Epithelial cell of umbilical artery (primary cell): Measurements from ENCODE around the gene ACSF2. TPM values are rescaled to one million over a fixed set of nuclear protein-coding genes. Genes with fewer than 3 reads are reported as not detected.

ENCODE experiments used
- total RNA-seq: library from RNA; depleted of rRNA; stranded (reverse); fragments of >200 nt; gene quantifications from 2 replicates; pipeline ENCODE4 v1.2.3, GENCODE V29; 2014

Gene ACSF2, protein sequence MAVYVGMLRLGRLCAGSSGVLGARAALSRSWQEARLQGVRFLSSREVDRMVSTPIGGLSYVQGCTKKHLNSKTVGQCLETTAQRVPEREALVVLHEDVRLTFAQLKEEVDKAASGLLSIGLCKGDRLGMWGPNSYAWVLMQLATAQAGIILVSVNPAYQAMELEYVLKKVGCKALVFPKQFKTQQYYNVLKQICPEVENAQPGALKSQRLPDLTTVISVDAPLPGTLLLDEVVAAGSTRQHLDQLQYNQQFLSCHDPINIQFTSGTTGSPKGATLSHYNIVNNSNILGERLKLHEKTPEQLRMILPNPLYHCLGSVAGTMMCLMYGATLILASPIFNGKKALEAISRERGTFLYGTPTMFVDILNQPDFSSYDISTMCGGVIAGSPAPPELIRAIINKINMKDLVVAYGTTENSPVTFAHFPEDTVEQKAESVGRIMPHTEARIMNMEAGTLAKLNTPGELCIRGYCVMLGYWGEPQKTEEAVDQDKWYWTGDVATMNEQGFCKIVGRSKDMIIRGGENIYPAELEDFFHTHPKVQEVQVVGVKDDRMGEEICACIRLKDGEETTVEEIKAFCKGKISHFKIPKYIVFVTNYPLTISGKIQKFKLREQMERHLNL
- 10.7 and 16.7 TPM in 2 replicates for total RNA-seq

DNA sequence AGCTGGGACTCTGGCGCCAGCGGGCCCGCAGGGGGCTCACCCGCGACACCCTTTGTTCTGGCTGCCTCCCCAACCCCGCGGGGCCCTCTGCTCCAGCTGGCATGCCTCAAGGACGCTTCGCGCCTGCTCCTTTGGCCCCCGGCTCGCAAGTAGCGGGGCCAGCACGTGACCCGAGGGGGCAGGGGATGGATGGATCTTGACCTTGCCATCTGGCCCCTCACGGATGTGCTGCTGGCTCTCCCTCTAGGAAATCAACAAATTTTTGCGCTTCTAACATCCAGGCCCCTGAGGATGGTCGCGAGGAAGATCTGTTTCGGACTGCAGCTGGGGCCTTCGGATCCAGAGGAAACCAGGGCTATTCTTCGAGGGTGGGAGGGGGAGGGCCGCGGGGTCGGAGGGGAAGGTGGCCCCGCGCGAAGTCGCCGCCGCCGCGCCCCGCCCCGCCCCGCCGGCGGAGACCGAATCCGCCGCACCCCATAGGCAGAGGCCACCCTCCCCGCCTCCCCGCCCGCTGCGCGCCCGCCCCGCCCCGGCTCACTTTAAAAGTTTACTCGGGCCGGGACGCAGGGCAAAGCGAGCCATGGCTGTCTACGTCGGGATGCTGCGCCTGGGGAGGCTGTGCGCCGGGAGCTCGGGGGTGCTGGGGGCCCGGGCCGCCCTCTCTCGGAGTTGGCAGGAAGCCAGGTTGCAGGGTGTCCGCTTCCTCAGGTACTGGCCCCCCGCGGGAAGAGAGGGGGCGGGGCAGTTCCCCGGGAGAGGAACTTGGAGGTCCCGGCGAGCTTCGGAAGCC, at the start of gene ACSF2:
Gene ACSF2, plus strand, starts transcription at position 537 of the 790 bp plus-strand sequence. Its CDS starts 44 bp downstream, at position 581.

GRCh38 chr17:50397111-50397918, 28.7 kb upstream of the ACSF2 start, which contains the start of gene LRRC59:
Gene LRRC59 (minus strand): TSS chr17:50397523. CDS start chr17:50397317, 206 bp downstream.

DNA sequence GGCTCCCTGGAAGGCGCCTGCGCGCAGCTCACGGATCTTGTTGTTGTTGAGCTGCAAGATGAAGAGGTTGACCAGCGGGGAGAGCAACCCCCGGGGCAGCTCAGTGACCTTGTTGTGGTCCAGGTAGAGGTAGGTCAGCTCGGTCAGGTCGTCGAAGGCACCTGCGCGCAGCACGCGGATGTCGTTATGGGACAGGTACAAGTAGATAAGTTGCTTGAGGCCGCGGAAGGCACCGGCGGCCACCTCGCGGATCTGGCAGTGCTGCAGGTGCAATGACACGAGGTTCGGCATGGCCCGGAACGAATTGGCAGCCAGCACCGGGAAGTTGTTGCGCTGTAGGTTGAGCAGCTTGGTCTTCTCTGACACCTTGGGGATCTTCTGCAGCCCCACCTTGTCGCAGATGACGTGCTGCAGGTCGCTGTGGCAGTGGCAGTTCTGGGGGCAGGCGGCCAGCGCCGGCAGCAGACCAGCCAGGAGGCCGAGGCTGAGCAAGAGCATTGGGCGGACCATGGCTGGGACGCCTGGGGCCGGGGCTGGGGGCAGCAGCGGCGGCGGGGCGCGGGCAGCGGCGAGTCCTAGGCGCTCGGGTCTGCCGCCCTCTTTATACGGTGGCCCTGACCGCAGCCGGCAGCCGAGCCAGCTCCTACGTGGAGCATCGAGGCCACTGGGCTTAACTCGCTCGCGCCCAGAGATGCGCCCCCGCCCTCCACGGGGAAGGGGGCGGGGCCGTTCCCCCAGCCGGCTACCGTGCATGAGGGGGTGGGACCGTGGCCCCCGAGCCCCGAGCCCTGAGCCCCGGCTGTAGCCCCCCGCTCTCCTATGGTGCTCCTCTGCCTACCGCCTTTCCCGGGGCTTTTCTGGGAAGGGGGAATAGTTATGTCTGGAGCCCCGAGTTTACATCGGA, 42.5 kb downstream of the ACSF2 start, which contains the start of gene CHAD:
Gene CHAD, minus strand, starts transcription at position 577 of the 904 bp plus-strand sequence. Its CDS starts 67 bp downstream, at position 510.

GRCh38 chr17:50478391-50479381, 52.7 kb downstream of the ACSF2 start, which contains the start of gene RSAD1:
Gene RSAD1 (plus strand): TSS chr17:50478860. CDS start chr17:50478885, 25 bp downstream.

GRCh38 chr17:50507871-50508572, 82.0 kb downstream of the ACSF2 start, which contains the start of gene MYCBPAP:
Gene MYCBPAP (plus strand): TSS chr17:50508439. CDS start chr17:50508675, 236 bp downstream.

Other genes with a start within 250 kb of the ACSF2 start
- gene COL1A1, start 224.6 kb upstream of the ACSF2 start, total RNA-seq, result 14.6 and 50.0 TPM in 2 replicates
- not detected in 2 replicates for gene TMEM92, start 151.8 kb upstream of the ACSF2 start, total RNA-seq
- gene XYLT2, start 80.1 kb upstream of the ACSF2 start, total RNA-seq, result 29.6 and 34.8 TPM in 2 replicates
- gene MRPL27, start 53.0 kb upstream of the ACSF2 start, total RNA-seq, result 79.6 and 101 TPM in 2 replicates
- 2.6 and 6.4 TPM in 2 replicates for gene EME1, start 53.0 kb upstream of the ACSF2 start, total RNA-seq
- gene LRRC59, start 28.7 kb upstream of the ACSF2 start, total RNA-seq, result 196 and 216 TPM in 2 replicates
- not detected in 2 replicates for gene CHAD, start 42.7 kb downstream of the ACSF2 start, total RNA-seq
- gene RSAD1, start 52.6 kb downstream of the ACSF2 start, total RNA-seq, result 19.6 and 28.9 TPM in 2 replicates
- gene MYCBPAP, start 82.2 kb downstream of the ACSF2 start, total RNA-seq, result under 0.01 and 1.4 TPM in 2 replicates
- under 0.01 and 0.15 TPM in 2 replicates for gene EPN3, start 106.5 kb downstream of the ACSF2 start, total RNA-seq
- gene SPATA20, start 121.0 kb downstream of the ACSF2 start, total RNA-seq, result 32.2 and 32.8 TPM in 2 replicates
- gene CACNA1G, start 134.5 kb downstream of the ACSF2 start, total RNA-seq, result not detected in 2 replicates
- 1.6 and 3.3 TPM in 2 replicates for gene ABCC3, start 208.7 kb downstream of the ACSF2 start, total RNA-seq